Skeletal muscle tissue (tissue), 4 donors: Measurements from ENCODE around the gene PYDC1. TPM values are rescaled to one million over a fixed set of nuclear protein-coding genes. Genes with fewer than 3 reads are reported as not detected.
"Not testable (repeated sequence)": the region's sequence is repeated elsewhere in the genome, so short reads cannot be mapped to it uniquely, and the experiment has no call there.

ENCODE experiments used
- H3K27ac ChIP-seq: one replicate; pipeline ENCODE4 v1.7.0; 2013; ENCODE audit warnings: mild to moderate bottlenecking, low read depth, low read length, inconsistent platforms
- H3K27me3 ChIP-seq, 3 donors: one replicate each; pipeline ENCODE4 v1.7.0; 2013; ENCODE audit warnings: low read length in 3 of 3; ENCODE audit not compliant: control insufficient read depth in 3 of 3, insufficient read depth in 3 of 3
- H3K36me3 ChIP-seq, 3 donors: one replicate each; pipeline ENCODE4 v1.7.0; 2013; ENCODE audit warnings: low read length in 3 of 3; ENCODE audit not compliant: control insufficient read depth in 3 of 3, insufficient read depth in 3 of 3
- H3K4me1 ChIP-seq, 3 donors: one replicate each; pipeline ENCODE4 v1.7.0; 2013; ENCODE audit warnings: low read length in 3 of 3, mild to moderate bottlenecking in 3 of 3; ENCODE audit not compliant: control insufficient read depth in 3 of 3, insufficient read depth in 3 of 3
- H3K4me3 ChIP-seq, 3 donors: one replicate each; pipeline ENCODE4 v1.7.0; 2013; ENCODE audit warnings: low read length in 3 of 3
- H3K9ac ChIP-seq, 3 donors: one replicate each; pipeline ENCODE4 v1.7.0; 2013; ENCODE audit warnings: low read length in 3 of 3, mild to moderate bottlenecking in 3 of 3, moderate library complexity in 2 of 3, low read depth in 1 of 3
- H3K9me3 ChIP-seq, 3 donors: one replicate each; pipeline ENCODE4 v1.7.0; 2013; ENCODE audit warnings: low read length in 3 of 3; ENCODE audit not compliant: control insufficient read depth in 3 of 3
- total RNA-seq: library from RNA; depleted of rRNA; stranded (reverse); fragments of >200 nt; gene quantifications from one replicate; pipeline ENCODE4 v1.2.3, GENCODE V29; 2014
- donor health status: Osteomylitis.

The PYDC1 gene
- total RNA-seq, 1 donor from 2014 or later, result not detected

DNA sequence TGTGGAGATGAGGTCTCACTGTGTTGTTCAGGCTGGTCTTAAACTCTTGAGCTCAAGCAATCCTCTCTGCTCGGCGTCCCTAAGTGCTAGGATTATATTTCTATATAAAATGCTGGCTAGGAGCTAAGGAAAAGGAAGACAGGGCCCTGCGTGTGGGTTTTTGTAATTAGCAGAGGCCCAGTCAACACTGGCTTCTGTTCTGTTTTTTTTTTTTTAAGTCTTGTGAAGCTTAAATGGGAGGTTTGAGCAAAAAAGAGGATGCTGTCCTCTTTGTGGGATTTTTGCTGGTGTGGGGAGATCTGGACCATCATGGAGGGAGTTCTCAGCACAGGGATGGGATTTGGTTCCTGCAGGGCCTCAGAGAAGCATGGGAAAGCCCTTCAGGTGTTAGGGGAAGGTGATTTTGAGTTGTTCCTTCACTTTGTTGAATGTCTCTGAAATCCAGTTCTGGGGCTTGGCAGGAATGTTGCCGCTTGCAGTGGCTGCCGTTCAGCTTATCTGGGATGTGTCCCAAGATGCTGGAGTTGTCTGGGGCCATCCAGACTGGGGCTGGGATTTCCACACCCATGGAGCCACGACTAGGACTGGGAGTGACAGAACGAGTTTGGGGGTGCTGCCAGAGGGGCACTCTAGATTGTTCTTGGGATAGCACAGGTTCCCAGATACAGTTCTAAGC, 18.6 kb downstream of the PYDC1 start:
- peaks cover 16 to 20% (median 19%) of the 10 kb centered on the region in 3 donors for H3K4me1 ChIP-seq
- no peak overlapping the region for H3K4me3 ChIP-seq
- no peaks in the 10 kb centered on the region for H3K27me3 ChIP-seq
- no peak overlapping the region for H3K9ac ChIP-seq
- H3K36me3 ChIP-seq, result peaks cover 26 to 41% (median 37%) of the 10 kb centered on the region in 3 donors
- H3K27ac ChIP-seq, result no peak overlapping the region
- no peaks in the 10 kb centered on the region for H3K9me3 ChIP-seq

DNA sequence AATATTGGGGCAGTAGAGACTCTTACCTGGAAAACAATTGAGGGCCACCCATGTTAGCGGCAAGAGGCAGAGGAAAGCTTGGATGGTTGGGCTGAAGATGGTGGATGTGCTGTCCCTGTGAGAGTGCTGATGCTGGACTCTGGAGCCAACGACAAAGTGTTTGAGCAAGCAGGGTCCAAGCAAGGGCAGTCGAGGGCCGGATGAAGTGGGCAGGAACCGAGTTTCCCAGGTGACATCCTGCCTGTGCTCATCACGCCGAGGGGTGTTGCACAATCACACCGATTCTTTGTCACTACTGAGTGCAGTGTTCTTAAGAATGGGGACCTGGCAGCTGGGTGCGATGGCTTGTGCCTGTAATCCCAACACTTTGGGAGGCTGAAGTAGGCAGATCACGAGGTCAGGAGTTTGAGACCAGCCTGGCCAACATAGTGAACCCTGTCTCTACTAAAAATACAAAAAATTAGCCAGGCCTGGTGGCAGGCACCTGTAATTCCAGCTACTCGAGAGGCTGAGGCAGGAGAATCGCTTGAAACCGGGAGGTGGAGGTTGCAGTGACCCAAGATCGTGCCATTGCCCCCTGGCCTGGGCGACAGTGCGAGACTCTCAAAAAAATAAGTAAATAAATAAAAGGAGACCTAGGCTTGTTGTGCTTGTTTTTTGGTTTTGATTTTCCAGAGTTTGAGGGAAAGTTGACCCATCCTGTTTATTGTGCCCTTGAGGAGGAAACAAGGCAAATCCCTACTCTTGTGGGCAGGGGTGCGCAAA, 20.4 kb downstream of the PYDC1 start:
- no peaks in the 10 kb centered on the region for H3K27me3 ChIP-seq
- no peak overlapping the region for H3K9ac ChIP-seq
- no peak overlapping the region for H3K27ac ChIP-seq
- H3K4me1 ChIP-seq, result peaks cover 7 to 9% (median 7%) of the 10 kb centered on the region in 3 donors
- peaks cover 43 to 55% (median 52%) of the 10 kb centered on the region in 3 donors for H3K36me3 ChIP-seq
- H3K9me3 ChIP-seq, result no peaks in the 10 kb centered on the region
- H3K4me3 ChIP-seq, result no peak overlapping the region

DNA sequence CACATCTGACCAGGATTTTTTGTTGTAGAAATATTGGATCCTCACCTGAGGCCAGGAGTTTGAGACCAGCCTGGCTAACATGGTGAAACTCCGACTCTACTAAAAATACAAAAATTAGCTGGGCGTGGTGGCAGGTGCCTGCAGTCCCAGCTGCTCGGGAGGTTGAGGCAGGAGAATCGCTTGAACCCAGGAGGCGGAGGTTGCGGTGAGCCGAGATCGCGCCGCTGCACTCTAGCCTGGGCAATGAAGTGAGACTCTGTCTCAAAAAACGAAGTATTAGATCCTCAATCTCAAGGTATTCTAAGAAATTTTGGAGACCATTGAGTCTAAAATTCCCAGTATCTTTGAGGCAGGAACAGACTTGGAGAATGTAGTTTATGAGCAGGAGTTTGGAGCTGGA, 21.1 kb downstream of the PYDC1 start:
- H3K27ac ChIP-seq, H3K4me3 ChIP-seq, H3K9ac ChIP-seq, H3K27me3 ChIP-seq, H3K9me3 ChIP-seq, H3K4me1 ChIP-seq: not testable (repeated sequence)
- H3K36me3 ChIP-seq, result peaks cover 49 to 61% (median 56%) of the 10 kb centered on the region in 3 donors

DNA sequence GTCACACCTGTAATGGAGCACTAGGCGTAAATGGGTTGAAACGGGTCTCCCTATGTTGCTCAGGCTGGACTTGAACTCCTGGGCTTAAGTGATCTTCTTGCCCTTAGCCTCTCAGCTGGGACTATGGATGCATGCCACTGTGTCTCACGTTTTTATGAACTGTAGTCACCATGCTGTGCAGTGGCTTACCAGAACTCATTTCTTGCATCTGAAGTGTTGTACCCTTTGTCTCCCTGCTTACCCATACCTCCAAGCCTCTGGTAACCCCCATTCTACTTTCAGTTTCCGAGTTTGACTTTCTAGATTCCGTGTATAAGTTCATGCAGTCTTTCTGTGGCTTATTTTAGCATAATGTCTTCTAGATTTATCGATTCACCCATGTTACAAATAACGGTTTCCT, 22.0 kb downstream of the PYDC1 start:
- no peak overlapping the region for H3K27ac ChIP-seq
- H3K9me3 ChIP-seq, result no peaks in the 10 kb centered on the region
- H3K27me3 ChIP-seq, result no peaks in the 10 kb centered on the region
- H3K9ac ChIP-seq, result no peak overlapping the region
- H3K4me3 ChIP-seq, result no peak overlapping the region
- H3K36me3 ChIP-seq, result peaks cover 58 to 71% (median 62%) of the 10 kb centered on the region in 3 donors
- H3K4me1 ChIP-seq, result no peaks in the 10 kb centered on the region

DNA sequence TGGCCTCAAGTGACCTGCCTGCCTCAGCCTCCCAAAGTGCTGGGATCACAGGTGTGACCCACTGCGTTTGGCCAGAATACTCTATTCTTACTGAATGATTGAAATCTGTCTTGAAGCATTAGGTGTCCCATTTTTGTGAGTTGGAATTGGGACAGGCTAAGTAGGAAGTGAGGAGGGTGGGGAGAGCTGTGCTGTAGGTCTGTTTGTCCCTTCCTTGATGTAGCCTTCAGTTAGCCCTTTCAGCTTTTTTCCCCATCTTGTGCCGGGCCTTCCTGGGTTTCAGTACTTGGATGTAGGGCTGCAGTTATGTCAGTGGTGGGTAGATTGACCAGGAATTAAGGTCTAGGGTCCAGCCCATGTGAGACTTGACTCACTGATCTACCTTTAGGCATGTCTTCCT, 23.1 kb downstream of the PYDC1 start:
- Histone ChIP-seq H3K4me1 (no peaks in the 10 kb centered on the region), H3K36me3 (peaks cover 61 to 78% (median 67%) of the 10 kb centered on the region in 3 donors), H3K27me3 (no peaks in the 10 kb centered on the region), H3K4me3 (no peak overlapping the region), H3K9me3 (no peaks in the 10 kb centered on the region), H3K9ac (no peak overlapping the region), H3K27ac (no peak overlapping the region)

DNA sequence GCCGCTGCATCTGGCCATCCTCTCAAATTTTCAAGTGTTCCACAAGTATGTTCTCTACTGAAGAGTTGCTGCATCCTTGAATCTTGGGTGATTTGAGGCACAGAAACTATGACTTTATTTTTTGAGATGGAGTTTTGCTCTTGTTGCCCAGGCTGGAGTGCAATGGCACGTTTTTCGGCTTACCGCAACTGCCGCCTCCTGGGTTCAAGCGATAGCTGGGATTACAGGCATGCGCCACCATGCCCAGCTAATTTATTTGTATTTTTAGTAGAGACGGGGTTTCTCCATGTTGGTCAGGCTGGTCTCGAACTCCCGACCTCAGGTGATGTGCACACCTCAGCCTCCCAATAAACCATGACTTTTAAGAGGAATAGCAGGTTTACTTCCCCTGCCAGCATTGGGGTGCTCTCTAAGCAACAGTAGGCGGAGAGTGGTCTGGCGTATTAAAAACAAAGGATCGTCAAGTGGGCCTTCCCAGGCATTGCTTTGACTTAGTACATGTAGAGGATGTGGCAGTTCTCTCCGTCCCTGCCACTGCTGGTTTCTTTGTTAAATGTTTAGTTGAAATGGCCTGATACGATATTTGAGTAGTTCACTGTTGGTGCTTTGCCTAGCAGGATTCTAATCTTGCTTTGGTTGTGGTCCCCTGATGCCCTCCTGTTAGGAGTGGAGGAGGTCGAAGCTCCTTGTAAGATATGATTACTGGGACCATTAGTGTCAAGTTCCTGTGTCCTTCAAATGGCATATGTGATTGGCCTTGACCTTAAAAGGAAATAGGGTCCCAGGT, 23.9 kb downstream of the PYDC1 start:
- H3K9me3 ChIP-seq, result no peaks in the 10 kb centered on the region
- no peak overlapping the region for H3K4me3 ChIP-seq
- peaks cover 0 to 1% (median 0%) of the 10 kb centered on the region in 3 donors for H3K4me1 ChIP-seq
- no peak overlapping the region for H3K27ac ChIP-seq
- H3K36me3 ChIP-seq, result peaks cover 62 to 82% (median 75%) of the 10 kb centered on the region in 3 donors
- no peak overlapping the region for H3K9ac ChIP-seq
- H3K27me3 ChIP-seq, result no peaks in the 10 kb centered on the region

DNA sequence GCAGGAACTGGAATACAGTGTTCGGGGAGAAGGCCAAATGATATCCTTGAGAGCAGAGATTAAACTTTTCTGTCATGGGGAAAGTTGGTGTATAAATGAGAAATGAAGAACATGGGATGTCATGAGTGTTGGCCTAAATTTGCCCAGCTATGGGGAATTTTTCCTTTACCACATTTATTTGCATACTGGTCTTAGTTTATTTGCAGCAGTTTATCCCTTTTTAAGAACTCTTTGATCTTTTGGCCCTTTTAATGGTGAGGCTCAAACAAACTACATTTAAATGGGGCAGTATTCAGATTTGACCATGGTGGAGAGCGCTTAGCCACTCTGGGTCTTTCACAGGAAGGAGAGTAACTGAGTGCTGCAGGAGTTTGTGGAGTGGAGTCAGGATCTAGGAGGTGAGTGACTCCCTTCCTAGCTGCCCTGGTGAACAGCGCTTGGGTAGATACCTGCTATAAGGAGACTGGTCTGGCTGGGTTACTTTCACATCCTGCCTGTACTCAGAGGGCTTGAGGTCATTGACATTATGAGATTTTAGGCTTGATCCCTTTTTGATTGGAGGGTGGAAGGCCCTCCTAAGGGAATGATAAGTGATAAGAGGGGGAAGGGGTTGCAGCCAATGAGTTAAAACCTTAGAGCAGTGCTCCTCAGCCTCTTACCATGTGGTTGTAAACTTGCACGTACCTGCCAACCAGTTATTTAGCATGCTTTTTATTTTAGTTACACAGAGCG, 25.1 kb downstream of the PYDC1 start:
- Histone ChIP-seq H3K36me3 (peaks cover 72 to 94% (median 85%) of the 10 kb centered on the region in 3 donors), H3K9me3 (no peaks in the 10 kb centered on the region), H3K4me3 (no peak overlapping the region), H3K4me1 (peaks cover 0 to 7% (median 0%) of the 10 kb centered on the region in 3 donors), H3K9ac (no peak overlapping the region), H3K27me3 (no peaks in the 10 kb centered on the region), H3K27ac (no peak overlapping the region)

DNA sequence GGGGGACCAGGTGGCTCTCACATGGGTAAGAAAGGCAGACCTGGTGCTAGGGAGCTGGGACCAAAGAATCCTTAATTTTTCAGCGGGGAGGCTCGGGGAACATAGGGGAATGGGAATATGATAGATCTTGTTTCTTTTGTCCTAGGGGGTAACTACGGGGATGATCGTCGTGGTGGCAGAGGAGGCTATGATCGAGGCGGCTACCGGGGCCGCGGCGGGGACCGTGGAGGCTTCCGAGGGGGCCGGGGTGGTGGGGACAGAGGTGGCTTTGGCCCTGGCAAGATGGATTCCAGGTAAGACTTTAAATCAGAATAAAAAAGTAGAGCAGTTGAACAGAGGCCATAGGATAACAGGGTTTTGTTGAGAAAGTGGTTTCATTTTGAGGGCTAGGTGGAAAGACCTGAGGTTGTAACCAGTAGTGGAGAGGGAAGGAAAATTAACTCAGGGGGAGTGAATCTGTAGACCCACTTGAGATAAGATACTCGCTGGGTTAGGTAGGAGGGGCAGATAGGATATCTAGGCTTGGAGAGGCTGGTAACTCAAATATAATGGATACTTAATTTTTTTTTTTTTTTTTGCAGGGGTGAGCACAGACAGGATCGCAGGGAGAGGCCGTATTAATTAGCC, 26.0 kb downstream of the PYDC1 start:
- Histone ChIP-seq H3K4me1 (peaks cover 0 to 11% (median 0%) of the 10 kb centered on the region in 3 donors), H3K4me3 (no peak overlapping the region), H3K27me3 (no peaks in the 10 kb centered on the region), H3K9ac (no peak overlapping the region), H3K36me3 (peaks cover 77 to 97% (median 89%) of the 10 kb centered on the region in 3 donors), H3K9me3 (no peaks in the 10 kb centered on the region), H3K27ac (no peak overlapping the region)

DNA sequence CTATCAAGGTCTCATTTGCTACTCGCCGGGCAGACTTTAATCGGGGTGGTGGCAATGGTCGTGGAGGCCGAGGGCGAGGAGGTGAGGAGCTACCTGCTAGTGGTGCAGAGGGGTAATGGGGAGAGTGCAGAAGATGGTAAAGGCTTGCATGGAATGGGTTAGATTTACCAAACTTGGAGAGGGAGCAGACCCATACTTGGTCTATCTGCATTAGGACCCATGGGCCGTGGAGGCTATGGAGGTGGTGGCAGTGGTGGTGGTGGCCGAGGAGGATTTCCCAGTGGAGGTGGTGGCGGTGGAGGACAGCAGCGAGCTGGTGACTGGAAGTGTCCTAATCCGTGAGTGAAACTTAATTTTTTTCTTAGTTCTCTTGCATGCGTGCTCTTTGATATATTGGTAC, 26.9 kb downstream of the PYDC1 start:
- H3K9ac ChIP-seq, result no peak overlapping the region

More for the DNA sequence above, 26.9 kb downstream of the PYDC1 start:
- H3K4me3 ChIP-seq, result no peak overlapping the region
- no peak overlapping the region for H3K27ac ChIP-seq
- H3K4me1 ChIP-seq, result peaks cover 0 to 11% (median 0%) of the 10 kb centered on the region in 3 donors
- no peaks in the 10 kb centered on the region for H3K9me3 ChIP-seq
- peaks cover 80 to 98% (median 90%) of the 10 kb centered on the region in 3 donors for H3K36me3 ChIP-seq
- no peaks in the 10 kb centered on the region for H3K27me3 ChIP-seq
